H1 (cell line): Measurements from ENCODE around the gene C11orf71. TPM values are rescaled to one million over a fixed set of nuclear protein-coding genes. Genes with fewer than 3 reads are reported as not detected.

Source experiments
- FOSL1 ChIP-seq: IDR thresholded peaks from 2 replicates; pipeline ENCODE4 v1.6.1; 2011; ENCODE audit warnings: mild to moderate bottlenecking, low read depth, low read length, moderate library complexity; ENCODE audit not compliant: insufficient read depth
- polyA plus RNA-seq, 7 experiments: library from polyadenylated mRNA; depleted of rRNA in 3 of 7; stranded (reverse) in 5 of 7; unstranded in 2 of 7; fragments of >200 nt in 5 of 7; fragments of 200-250 nt in 2 of 7; gene quantifications; 1 replicate in 5 of 7; 2 replicates in 1 of 7; 4 replicates in 1 of 7; pipeline versions ENCODE4 v1.2.1 to v1.2.3, GENCODE V29; 2011 to 2013; ENCODE audit warnings: missing spikeins in 2 of 7, mixed read lengths in 2 of 7
- total RNA-seq: library from RNA; stranded (reverse); fragmentation: NEBNext Ultra II Directional; extraction: Animal tissue kit (Norgen Biotek cat#: 25700); gene quantifications from 2 replicates; pipeline ENCODE4 v1.2.1, GENCODE V29; 2021

C11orf71 gene
- total and polyA plus RNA-seq, 2 of the 8 experiments (the other 6 are each of a cell fraction or from before 2014, with no cell fraction given): 5.4 to 8.7 TPM

GRCh38 chr11:114386131-114386530 lies 14.2 kb downstream of the C11orf71 start (continued):
- TF ChIP-seq FOSL1: no peak
